SU-DHL-6 (cell line): ENCODE measurements around the gene MBNL1.

ENCODE experiments used
- H2AFZ ChIP-seq: fragments of 200-600 bp; sonication (generic); 2 replicates; pipeline ENCODE4 v1.6.1; 2014; ENCODE audit warnings: low read depth, mild to moderate bottlenecking, moderate library complexity, mixed read lengths, antibody characterized with exemption, low read length; ENCODE audit not compliant: severe bottlenecking
- H3F3A ChIP-seq: fragments of 200-600 bp; shearing (Covaris generic); 2 replicates; pipeline ENCODE4 v1.6.0; 2016; ENCODE audit warnings: antibody characterized with exemption, mild to moderate bottlenecking; ENCODE audit not compliant: insufficient read depth
- H3K27ac ChIP-seq: fragments of 200-600 bp; sonication (generic); 2 replicates; pipeline ENCODE4 v1.5.1; 2016; ENCODE audit warnings: low read depth, mild to moderate bottlenecking, low read length, moderate library complexity, mixed read lengths
- H3K27me3 ChIP-seq: fragments of 200-600 bp; sonication (generic), shearing (Covaris generic); 2 replicates; pipeline ENCODE4 v1.6.0; 2014; ENCODE audit warnings: mild to moderate bottlenecking, low read length
- H3K36me3 ChIP-seq: fragments of 200-600 bp; sonication (generic); 2 replicates; pipeline ENCODE4 v1.6.1; 2014; ENCODE audit warnings: mild to moderate bottlenecking, low read length, mixed read lengths
- H3K4me2 ChIP-seq: fragments of 300-600, 200-600 bp; shearing (Covaris generic), sonication (generic); 2 replicates; pipeline ENCODE4 v1.6.0; 2014; ENCODE audit warnings: low read length, low read depth, mild to moderate bottlenecking; ENCODE audit not compliant: poor library complexity, severe bottlenecking
- H3K4me3 ChIP-seq: fragments of 200-600 bp; sonication (generic); 2 replicates; pipeline ENCODE4 v1.5.1; 2014; ENCODE audit warnings: antibody characterized with exemption, low read length, mild to moderate bottlenecking, mixed read lengths; ENCODE audit not compliant: insufficient read depth, poor library complexity, severe bottlenecking
- H3K79me2 ChIP-seq: fragments of 200-600 bp; sonication (generic); 2 replicates; pipeline ENCODE4 v1.6.1; 2014; ENCODE audit warnings: mild to moderate bottlenecking, low read length, moderate library complexity; ENCODE audit not compliant: insufficient read depth
- H3K9ac ChIP-seq: fragments of 200-600 bp; sonication (generic); 2 replicates; pipeline ENCODE4 v1.7.0; 2014; ENCODE audit warnings: mild to moderate bottlenecking, low read length
- H3K9me2 ChIP-seq: fragments of 200-600 bp; sonication (generic); replicated peaks from 2 replicates; pipeline ENCODE4 v1.6.1; 2014; ENCODE audit warnings: low read length; ENCODE audit not compliant: insufficient read depth
- H3K9me3 ChIP-seq: fragments of 200-600 bp; sonication (generic); 2 replicates; pipeline ENCODE4 v1.6.1; 2014; ENCODE audit warnings: low read length, mixed read lengths; ENCODE audit not compliant: insufficient read depth
- H4K20me1 ChIP-seq: fragments of 200-600 bp; sonication (generic); 2 replicates; pipeline ENCODE4 v1.6.1; 2014; ENCODE audit warnings: low read depth, mild to moderate bottlenecking, antibody characterized with exemption, low read length, moderate library complexity, mixed read lengths
- EZH2phosphoT487 ChIP-seq: fragments of 200-600 bp; sonication (generic), shearing (Covaris generic); conservative IDR thresholded peaks from 2 replicates; pipeline ENCODE4 v1.6.1; 2018; ENCODE audit warnings: mild to moderate bottlenecking, antibody characterized with exemption, low read length, moderate library complexity, mixed read lengths
- TF ChIP-seq, protein P1 (sequence below): fragments of 200-600 bp; sonication (generic); IDR thresholded peaks from one replicate; pipeline ENCODE4 v1.5.1; 2017; ENCODE audit warnings: antibody characterized with exemption, mild to moderate bottlenecking, low read length, moderate library complexity; ENCODE audit not compliant: insufficient read depth, poor library complexity, severe bottlenecking

Gene MBNL1

DNA sequence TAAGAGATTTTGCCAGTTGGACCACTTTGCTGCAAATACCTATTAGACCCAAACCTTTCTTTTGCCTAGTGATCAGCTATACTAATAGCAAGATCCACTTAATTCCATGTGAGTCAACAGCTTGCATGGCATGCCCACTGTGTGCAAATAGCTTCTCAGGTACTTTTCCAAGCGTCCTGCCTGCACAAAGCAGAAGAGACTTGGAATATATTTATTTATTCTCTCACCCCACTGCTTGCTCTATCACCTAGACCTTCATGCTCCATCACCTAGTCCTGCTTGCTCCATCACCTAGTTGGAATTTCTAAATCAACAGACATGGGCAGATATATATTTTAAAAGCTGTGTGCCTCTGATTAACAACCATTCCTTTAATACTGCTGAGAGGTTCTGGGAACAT lies 47.6 kb downstream of the MBNL1 start:
- Histone ChIP-seq H3K4me3 (no peak overlapping the region), H3K9me2 (no peaks in the 10 kb centered on the region), H2AFZ (no peak overlapping the region), H3K27me3 (no peaks in the 10 kb centered on the region), H4K20me1 (peaks cover 54% of the 10 kb centered on the region), H3K79me2 (peaks cover 100% of the 10 kb centered on the region), H3K27ac (no peak overlapping the region), H3F3A (peaks cover 42% of the 10 kb centered on the region; the same call in 1 of the 2 replicates), H3K4me2 (no peak overlapping the region), H3K9ac (no peak overlapping the region), H3K36me3 (peaks cover 22% of the 10 kb centered on the region; the same call in 1 of the 2 replicates), H3K9me3 (no peaks in the 10 kb centered on the region)
- TF ChIP-seq, protein P1, sequence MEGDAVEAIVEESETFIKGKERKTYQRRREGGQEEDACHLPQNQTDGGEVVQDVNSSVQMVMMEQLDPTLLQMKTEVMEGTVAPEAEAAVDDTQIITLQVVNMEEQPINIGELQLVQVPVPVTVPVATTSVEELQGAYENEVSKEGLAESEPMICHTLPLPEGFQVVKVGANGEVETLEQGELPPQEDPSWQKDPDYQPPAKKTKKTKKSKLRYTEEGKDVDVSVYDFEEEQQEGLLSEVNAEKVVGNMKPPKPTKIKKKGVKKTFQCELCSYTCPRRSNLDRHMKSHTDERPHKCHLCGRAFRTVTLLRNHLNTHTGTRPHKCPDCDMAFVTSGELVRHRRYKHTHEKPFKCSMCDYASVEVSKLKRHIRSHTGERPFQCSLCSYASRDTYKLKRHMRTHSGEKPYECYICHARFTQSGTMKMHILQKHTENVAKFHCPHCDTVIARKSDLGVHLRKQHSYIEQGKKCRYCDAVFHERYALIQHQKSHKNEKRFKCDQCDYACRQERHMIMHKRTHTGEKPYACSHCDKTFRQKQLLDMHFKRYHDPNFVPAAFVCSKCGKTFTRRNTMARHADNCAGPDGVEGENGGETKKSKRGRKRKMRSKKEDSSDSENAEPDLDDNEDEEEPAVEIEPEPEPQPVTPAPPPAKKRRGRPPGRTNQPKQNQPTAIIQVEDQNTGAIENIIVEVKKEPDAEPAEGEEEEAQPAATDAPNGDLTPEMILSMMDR = no peak
- no peak for TF ChIP-seq EZH2phosphoT487

DNA sequence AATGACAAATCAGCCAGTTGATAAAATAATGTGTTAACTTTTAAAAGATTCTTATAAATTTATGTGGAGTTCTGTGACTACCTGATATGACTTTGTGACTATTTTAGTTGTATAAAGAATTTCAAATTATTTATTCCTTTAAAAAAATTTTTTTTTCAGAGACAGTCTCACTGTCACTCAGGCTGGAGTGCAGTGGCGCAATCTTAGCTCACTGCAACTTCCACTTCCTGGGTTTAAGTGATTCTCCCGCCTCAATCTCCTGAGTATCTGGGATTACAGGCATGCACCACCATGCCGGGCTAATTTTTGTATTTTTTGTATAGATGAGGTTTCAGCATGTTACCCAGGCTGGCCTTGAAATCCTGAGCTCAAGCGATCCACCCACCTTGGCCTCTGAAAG lies 48.5 kb downstream of the MBNL1 start:
- Histone ChIP-seq H3K9ac (no peak overlapping the region), H3K27ac (no peak overlapping the region), H3K9me2 (no peaks in the 10 kb centered on the region), H4K20me1 (peaks cover 53% of the 10 kb centered on the region), H3K9me3 (no peaks in the 10 kb centered on the region), H3K36me3 (peaks cover 20% of the 10 kb centered on the region; the same call in 1 of the 2 replicates), H3K79me2 (peaks cover 100% of the 10 kb centered on the region), H3K4me2 (no peak overlapping the region), H3K4me3 (no peak overlapping the region), H3F3A (peaks cover 46% of the 10 kb centered on the region; the same call in 1 of the 2 replicates), H2AFZ (no peak overlapping the region), H3K27me3 (no peaks in the 10 kb centered on the region)
- TF ChIP-seq, protein P1 = no peak
- no peak for TF ChIP-seq EZH2phosphoT487

DNA sequence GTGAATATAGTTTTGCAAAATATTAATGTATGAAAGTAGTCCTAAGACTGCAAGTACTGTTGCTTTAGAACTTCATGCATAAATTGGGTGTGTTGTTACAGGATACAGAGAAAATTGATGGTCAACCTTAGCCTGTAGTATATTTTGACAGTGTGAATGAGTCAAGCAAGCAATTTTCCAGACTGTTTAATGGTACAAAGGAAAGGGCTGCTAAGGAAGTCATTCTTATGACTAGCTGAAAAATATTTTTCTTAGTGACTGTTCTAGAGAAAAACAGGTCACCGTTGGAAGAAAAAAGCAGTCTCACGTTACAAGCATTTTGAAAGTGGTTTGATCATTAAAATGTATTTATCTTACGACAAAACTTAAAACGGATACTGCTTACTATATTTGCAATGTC lies 49.2 kb downstream of the MBNL1 start:
- H3F3A ChIP-seq = peaks cover 48% of the 10 kb centered on the region; the same call in 1 of the 2 replicates
- H4K20me1 ChIP-seq = peaks cover 55% of the 10 kb centered on the region

More for the DNA sequence above, 49.2 kb downstream of the MBNL1 start:
- Histone ChIP-seq H2AFZ (no peak overlapping the region), H3K27me3 (no peaks in the 10 kb centered on the region), H3K4me2 (no peak overlapping the region), H3K9ac (no peak overlapping the region), H3K9me2 (no peaks in the 10 kb centered on the region), H3K4me3 (no peak overlapping the region), H3K27ac (no peak overlapping the region), H3K36me3 (peaks cover 26% of the 10 kb centered on the region; the same call in 1 of the 2 replicates), H3K79me2 (peaks cover 100% of the 10 kb centered on the region), H3K9me3 (no peaks in the 10 kb centered on the region)
- TF ChIP-seq EZH2phosphoT487 = no peak
- TF ChIP-seq, protein P1 = no peak
